Camera-type eye (tissue), 1 donor: Measurements from ENCODE around the gene PRDM4. TPM values are rescaled to one million over a fixed set of nuclear protein-coding genes. Genes with fewer than 3 reads are reported as not detected.

Experiments used
- total RNA-seq: library from RNA; depleted of rRNA; stranded (reverse); fragments of >200 nt; gene quantifications from one replicate; pipeline ENCODE4 v1.2.3, GENCODE V29; 2014

PRDM4 gene
- 30.1 TPM for total RNA-seq

GRCh38 chr12:107760809-107761501 lies at the start of gene PRDM4:
TSS of gene PRDM4 (minus strand) at chr12:107761137. CDS start at chr12:107760515, 622 bp downstream.

GRCh38 chr12:107774349-107775029 lies 13.6 kb upstream of the PRDM4 start, which contains the start of gene ASCL4:
TSS of gene ASCL4 (plus strand) at chr12:107774704. CDS start at chr12:107775219, 515 bp downstream.

GRCh38 chr12:107685360-107686248 lies 75.3 kb downstream of the PRDM4 start, which contains the start of gene PWP1:
TSS of gene PWP1 (plus strand) at chr12:107685799. CDS start at chr12:107685900, 101 bp downstream.

Other genes starting within 250 kb of the PRDM4 start
- 74.9 TPM for gene PWP1, start 75.3 kb downstream of the PRDM4 start, total RNA-seq
- gene ASCL4, start 13.6 kb upstream of the PRDM4 start, total RNA-seq: 0.22 TPM